T1000 (cell line): ENCODE results near the gene MAGI1.
"Not testable (repeated sequence)": the region's sequence is repeated elsewhere in the genome, so short reads cannot be mapped to it uniquely, and the experiment has no call there.

Source experiments
- DNase-seq: peaks from one replicate; lab custom pipeline; 2025; ENCODE audit warnings: mixed read lengths; lab: John Stamatoyannopoulos, UW

The MAGI1 gene

DNA sequence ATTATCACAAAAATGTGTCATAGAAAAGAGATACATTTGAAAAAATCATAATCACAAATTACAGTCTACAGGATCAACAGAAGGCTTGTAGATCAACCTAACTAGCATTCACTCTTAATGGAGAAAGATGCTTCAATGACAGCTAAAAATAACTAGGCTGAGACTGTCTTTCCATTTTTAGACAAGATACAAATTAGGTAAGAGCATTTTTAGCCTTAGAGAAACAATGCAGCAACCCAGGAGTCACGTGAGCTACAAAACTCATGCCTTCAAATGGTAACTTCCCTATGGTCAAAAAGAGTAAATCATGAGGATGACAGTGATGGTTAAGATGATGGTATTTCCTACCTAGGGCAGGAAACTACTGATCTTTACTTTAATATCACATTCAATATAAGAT lies 415.4 kb downstream of the MAGI1 start:
- DNase-seq = no peak

DNA sequence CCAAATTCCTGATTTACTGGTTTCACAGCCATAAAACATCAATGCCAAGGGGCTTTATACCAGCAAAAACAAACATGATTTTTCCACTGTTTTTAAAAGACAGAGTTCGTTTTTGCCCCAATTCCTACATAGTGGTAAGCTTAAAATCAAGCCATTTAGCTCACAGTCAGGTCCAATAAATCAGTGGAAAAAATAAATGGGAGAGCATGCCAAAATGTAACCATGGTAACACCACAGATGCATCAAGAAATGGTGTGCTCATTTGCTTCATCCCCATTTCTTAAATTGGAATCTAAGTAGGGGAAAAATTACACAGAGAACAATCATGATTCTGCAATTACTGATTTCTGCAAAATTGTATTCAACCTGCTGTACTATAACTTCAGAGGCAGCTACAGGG lies 418.8 kb downstream of the MAGI1 start:
- no peak for DNase-seq

DNA sequence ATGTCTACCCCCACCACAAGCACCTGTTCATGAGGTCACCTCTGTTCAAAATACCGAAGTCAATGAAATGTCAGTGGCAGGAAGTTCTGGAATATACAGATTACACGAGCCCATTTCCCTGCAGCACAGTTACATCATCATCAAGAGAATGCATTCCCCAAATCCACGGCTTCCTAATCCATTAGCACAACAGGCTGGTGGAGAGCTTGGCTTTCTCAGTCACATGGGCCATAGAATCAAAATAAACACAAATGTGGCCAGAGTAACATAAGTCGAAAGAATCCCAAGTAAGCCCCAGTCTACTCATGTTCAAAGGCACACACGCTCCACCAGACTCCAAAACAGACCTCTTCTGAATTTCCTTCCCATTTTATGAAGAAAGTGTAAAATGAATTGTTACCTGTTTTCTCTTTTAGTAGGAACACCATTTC lies 419.3 kb downstream of the MAGI1 start:
- DNase-seq = no peak

DNA sequence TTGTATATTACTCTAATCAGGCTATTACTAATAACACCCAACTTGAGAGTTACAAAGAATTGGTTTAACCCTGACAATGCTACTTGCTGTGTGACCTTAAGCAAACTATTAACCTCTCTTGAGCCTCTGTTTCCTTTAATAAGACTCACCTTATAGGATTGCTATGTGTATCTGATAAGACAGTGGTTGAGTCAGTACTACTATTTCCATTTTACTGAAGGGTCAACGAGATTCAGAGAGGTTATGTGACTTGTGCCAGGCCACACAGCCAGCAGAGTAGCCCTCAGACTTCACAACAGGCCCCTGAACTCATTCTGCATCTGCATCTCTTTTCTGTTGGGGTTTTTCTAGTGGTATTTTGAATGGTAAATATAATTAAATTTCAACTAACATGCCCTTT lies 420.1 kb downstream of the MAGI1 start:
- no peak for DNase-seq

DNA sequence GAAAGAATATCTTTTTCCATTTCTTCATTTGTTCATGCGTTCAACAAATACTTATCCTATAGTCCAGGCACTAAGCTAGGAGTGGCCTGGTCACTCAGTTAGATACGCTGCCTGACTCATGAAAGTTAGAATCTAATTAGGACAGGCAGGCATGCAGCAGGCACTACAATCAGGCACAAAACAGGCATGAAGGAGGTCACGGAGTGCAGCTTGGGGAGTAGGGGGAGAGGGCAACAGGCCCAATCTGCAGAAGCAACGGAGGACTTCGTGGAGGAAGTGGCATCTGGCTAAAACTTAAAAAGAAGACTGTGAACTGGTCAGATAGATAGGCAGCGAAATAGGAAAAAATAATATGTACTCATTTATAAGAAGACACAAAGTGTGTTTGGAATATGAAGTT lies 420.9 kb downstream of the MAGI1 start:
- DNase-seq = no peak

DNA sequence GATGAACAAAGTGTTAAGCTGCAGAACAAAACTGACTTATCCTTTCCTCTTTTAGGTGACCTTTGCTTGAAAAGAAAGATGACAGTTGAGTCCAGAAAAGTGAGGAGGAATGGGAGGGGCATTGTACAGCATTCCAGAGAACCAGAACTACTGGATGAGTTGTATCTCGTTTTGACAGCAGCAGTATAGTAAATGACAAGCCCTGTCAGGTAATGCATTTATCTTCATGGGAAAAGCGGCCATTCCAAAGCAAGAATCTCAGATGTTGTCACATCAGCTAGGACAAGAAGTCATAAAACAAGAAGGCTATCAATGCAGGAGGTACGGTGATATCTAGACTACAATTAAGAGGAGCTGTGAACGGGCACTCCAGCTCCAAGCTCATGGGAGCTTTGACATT lies 421.5 kb downstream of the MAGI1 start:
- DNase-seq = no peak

DNA sequence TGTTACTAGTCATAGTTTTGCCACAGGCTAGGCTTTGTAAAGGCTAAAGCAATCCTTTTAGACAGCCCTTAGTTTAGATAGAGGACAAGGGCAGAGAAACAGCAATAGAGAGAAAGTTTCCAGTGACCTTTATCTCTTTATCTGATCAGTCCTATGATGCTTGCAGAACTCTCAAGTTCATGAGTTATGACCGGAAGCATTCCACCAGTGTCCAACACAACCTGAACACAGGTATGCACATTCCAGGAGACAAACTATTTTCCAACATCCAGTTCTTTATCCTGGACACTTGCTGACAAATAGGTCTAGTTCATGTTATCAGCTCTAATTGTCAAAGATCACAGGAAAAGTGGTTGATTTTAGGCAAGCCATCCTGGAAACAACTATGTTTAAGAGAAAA lies 422.2 kb downstream of the MAGI1 start:
- no peak for DNase-seq

DNA sequence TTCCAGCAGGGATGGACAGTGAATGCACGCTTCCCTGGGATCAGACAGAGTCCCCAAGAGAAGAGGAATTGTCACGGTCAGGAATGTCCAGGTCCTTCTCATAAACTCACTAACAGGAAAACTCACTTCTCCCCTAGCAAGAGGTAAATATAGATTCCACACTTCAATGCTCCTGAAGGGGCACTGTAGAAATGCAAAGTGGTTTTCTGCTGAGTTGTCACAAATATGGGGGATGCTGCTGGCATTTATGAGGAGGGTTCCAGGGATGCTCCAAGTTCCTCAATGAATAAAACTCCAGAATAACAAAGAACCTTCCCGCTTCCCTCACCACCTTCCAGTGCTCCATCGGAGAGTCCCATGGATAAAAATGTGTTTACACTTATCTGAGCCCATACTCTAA lies 423.4 kb downstream of the MAGI1 start:
- DNase-seq = no peak

DNA sequence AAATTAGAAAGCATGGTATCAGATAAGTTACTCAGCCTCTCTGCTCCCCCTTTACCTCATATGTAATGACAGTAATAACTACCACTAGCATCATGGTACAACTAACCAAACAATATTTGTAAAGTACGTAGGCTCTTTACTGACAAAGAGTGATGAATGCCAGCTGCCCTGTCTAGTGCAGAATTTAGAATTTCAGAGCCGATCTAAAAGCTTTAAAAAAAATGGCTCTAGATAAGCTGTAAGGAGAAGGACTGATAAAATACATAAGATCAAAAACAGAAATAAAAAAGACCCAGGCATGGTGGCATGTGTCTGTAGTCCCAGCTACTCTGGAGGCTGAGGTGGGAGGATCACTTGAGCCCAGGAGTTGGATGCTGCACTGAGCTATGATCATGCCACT lies 424.1 kb downstream of the MAGI1 start:
- DNase-seq = no peak

DNA sequence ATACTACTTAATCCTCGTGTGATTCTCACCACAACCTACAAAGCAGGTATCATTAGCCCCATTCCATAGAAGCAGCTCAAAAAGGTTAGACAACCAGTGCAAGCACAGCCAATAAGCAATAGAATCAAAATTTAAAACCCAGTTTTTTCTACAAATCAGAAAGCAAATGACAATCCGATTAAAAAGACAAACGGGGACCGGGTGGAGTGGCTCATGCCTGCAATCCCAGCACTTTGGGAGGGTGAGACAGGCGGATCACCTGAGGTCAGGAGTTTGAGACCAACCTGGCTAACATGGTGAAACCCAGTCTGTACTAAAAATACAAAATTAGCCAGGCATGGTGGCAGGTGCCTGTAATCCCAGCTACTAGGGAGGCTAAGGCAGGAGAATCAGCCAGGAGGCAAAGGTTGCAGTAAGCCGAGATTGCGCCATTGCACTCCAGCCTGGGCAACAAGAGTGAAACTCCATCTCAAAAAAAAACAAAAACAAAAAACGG lies 430.7 kb downstream of the MAGI1 start:
- not testable (repeated sequence) for DNase-seq

DNA sequence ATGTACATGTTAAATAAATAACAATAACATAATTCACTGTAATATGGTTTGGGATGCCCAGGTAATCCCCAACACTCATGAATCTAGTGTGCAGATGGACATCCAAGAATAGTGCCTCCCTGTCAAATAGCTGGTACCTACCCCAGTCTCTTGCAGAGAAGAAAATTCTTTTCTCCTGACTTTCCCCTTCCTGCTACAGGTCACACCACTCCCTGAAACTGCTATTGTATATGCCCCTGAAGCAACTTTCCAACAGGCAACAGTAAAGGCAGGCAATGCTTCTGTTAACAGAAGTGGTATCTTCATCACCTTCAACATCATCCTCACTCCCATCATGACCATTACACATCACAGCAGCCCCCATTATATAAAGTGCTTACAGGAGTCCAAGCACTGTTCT lies 431.6 kb downstream of the MAGI1 start:
- no peak for DNase-seq

DNA sequence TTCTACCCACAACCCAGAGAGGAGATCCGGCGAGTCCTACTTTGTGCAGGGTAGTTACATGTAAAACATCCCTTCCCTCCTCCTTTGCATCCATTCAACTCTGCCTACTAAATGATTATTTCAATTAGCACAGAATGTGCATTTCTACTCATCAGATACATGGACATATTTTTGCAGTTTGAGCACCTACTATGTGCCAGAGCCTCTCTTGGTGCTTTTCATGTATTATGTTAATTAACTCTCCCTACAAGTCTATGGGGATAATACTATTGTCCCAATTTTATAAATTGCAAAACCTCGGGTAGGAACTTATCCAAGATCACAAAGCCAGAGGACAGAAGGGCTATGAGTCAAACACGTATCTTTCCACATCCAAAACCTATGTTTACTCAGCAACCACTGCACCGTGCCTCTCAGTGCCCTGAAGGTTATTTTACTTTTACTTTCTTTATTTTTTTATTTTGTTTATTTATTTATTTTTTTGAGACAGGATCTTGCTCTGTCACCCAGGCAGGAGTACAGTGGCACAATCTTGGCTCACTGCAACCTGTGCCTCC lies 432.8 kb downstream of the MAGI1 start:
- DNase-seq = no peak

DNA sequence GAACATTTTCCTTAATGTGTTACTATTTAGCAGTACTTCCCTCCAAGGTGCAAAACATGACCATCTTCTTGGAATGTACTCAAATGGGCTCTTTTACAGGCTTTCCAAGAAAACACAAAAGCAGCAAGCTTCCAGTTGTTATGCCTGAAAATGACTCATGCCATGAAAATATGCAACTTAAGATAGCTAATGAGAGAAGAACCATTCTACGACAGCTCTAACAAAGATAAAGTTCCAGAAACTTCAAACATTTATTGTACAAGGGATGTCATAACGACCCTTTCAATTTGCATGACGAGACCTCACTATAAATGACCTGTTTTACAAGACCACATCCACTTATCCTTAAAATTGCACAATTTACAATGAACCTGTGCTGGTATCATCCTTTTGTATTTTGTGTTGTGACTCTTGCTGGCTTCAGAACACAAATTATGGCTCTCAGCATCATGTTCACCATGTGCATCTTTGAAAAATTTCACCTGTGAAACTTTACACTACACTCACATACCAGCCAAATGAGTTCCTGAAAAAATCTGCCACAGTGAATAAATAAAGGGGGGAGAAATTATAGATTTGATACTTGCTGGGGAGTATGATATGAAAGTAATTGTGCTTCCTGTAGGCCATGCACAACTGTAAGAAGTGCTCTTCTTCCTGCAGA lies 433.7 kb downstream of the MAGI1 start:
- DNase-seq = no peak

DNA sequence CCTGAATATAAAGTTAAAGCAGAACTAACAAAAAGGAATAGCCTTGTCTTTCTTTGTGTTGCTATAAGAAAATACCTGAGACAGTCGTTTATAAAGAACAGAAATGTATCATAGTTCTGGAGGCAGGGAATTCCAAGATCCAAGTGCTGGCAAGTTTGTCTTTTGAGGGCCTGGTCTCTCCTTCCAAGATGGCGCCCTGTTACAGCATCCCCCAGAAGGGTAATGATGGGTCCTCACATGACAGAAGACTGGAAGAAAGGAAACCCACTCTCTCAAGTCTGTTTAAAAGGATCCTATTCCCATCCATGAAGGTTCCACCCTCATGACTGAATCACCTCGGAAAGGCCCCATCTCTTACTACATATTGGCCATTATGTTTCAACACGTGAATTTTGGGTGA lies 435.1 kb downstream of the MAGI1 start:
- no peak for DNase-seq

DNA sequence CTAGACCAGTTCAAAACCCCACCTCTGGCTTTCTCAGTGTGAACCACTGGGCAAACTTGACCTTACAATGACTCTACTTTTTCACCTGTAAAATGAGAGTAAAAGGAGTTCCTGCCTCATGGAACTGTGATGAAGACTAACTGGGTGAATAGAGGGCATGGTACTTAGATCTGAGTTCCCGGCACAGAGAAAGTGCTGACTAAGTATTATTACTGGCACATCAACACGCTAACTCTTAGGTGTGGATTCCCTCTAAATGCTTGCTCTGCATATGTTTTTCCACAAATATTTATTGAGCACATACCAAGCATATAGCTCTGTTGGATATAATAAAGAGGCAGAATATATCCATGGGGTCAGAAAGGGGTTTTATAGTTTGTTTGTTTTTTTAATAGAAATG lies 437.8 kb downstream of the MAGI1 start:
- DNase-seq = no peak

DNA sequence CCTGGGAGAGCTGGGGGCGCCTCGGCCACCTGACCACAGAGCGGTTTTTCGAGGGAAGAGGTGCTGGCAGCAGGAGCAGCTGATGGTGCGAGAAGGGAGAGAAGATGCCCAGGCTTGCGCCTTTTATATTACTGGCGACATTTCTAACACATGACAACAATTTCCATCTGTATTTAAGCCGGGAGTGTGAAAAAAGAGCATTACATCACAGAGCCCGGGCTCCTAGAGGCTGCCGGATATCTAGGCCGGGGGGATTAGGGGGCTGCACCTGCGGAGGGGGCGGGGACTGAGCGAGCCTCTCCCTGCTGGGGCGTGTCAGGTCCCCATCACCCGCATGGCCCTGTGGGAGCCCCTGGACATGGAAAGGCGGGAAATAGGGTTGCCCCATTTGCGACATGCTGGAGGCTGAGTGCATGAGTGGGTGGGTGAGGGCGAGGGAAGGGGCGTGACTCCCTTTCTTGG lies 440.7 kb downstream of the MAGI1 start:
- no peak for DNase-seq

DNA sequence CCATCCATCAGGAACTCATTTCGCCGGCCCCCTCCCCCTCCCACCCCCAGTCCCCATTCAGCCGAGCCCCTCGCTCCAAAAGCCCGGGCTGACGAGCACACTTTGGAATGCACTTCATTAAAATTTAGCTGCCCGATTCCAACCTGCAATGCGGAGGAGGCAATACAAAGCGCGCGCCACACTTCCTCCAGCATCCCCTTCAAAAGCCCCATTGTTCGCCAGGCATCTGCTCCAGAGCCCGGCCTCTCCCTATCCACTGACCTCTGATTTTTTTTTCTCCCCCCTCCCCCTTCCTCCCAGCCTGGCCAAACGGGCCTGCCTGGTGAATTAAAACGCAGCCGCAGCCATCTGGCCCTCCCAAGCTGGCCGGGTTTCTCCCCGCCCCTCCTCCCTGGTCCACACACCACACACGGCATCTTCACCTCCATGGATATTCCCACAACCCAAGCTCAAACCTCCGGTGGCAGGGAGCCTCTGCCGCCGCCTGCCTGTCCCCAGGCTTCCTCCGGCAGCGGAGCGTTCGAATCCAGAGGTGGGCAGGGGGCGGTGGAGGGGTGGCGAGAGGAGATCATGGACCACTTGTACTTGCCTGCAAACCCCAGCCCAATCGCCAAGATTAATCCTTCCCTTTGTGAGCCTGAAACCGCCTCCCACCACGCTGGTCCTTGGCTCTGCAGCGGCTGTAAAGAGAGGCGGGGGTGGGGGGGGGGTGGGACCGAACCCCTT lies 441.3 kb downstream of the MAGI1 start:
- no peak for DNase-seq

DNA sequence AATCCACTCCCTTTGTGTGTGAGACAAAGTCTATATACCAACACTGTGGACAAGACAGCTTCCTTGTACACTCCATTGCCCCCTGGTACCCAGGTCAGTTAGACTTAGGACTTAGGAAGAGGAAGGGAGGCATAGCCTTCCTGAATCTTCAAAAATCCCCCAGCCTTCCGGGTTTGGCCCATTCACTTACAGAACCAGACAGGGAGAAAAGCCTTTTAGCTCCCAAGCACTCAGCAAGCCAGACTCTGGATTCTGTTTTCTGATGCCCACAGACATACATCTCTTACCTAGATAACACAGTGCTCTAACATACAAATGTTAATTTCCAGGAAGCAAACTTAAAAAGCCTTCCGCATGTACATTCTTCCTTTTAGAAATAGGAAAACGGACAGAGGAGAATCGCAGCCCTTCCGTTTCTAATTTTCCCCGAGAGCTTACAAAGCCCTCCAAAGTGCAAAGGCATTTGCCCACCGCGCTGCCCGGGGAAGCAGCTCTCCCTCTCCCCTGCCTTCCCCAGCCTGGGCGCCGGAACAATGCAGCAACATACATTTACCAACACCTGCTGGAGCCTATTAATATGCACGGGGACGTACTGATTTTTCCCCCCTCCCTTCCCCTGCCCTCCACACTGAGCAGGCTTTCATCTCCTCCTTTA lies 442.0 kb downstream of the MAGI1 start:
- DNase-seq = no peak

DNA sequence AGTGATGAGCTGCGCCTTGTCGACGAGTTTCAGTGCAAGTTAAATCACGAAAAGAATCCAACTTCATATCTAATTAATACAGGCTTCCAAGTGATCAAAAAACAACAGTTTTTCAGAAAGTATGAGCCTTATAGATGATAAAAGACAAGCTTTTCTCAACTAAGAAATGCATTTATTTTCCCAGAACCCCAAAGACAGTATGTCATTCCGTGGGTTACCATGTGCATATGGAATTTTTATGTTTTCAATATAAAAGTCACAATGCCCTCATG lies 442.8 kb downstream of the MAGI1 start:
- no peak for DNase-seq

DNA sequence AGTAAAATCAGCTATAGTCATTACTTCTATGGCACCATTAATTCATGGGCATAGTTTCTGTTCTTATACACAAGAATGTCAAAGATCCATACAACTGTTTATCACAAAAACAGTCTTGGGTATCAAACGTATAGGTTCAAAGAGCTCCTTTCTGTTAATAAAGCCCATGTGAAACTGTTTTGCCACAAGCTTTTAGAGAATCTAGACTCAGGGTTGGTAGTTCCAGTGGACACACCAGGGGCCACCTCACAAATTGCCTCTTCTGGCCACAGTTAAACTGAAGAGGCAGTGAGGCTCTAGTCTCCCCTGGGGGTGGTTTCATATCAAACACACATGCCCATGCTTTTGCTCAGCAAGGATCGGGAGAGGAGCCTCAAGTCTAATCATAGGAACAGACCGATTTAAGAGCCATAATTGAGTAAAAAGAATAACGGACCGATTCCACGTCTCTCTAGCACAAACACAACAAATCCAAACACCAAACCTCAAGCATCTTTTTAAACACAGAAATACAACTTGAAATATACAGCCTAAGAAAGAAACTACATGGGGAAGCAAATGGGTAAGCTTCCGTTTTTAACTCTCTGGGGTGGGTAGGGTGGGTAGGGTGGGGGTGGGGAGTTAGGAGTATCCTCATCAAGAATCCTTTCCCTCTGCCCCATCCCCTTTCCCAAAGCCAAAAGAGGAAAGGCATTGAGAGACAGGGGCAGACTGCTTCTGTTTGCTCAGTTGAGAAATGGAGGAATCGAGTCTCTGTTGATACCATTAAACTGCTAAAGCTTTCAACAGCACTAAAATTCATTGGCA lies 443.3 kb downstream of the MAGI1 start:
- DNase-seq = no peak

DNA sequence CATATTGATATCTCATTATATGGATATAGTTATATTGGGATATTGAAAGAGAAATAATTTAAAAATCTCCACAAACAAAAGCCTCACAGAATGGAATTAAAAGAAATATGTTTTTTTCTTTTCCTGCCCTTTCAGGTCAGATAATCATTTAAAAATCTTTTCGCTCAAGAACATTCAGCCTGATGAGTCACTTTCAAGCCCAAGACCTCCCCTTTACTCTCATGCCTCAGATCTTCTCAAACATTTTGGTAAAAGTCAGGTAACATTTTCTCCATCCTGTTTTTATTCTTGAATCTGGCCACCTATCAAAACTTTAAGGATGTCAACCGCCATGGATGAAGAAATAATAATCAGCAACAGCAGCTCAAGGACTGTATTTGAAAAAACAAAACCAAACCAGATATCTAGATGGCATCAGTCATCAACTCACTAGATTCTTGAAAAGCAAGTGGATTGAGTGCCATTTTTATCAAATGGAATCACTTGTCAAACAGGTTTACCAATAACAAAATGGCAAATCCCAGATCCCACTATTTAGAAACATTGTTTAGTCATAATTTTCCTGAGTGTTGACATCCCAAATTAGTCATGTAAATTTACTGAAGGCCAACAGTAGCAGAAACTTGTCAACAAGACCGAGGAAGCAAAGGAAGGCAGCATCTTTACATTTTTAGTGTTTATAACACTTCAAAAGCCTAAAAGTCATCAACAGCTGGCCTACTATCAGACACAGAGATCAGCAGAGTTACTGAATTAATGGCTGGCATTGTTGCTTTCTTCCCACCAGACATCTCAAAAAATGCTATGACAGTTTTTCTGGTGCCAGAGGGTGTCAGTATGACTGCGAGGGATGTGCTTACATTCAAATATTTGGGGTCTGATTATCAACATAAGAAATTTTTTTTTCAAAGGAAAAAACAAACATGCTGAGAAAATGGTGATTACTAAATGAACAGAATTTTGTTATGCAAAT lies 444.7 kb downstream of the MAGI1 start:
- DNase-seq = no peak
